Adipocyte (in vitro differentiated cells): ENCODE data around the gene ZDHHC21.
A peak's percentile ranks its signal among the peaks of the same experiment; 100 is the strongest.
"Not testable (repeated sequence)": the region's sequence is repeated elsewhere in the genome, so short reads cannot be mapped to it uniquely, and the experiment has no call there.

ENCODE experiments used
- DNase-seq: peaks from one replicate; pipeline ENCODE4 v3.0.0-alpha.2; 2015; ENCODE audit warnings: low read depth
- H3K27me3 ChIP-seq: replicated peaks from 2 replicates; pipeline ENCODE4 v1.7.0; 2013; ENCODE audit warnings: mild to moderate bottlenecking, low read length, moderate library complexity; ENCODE audit not compliant: control insufficient read depth, insufficient read depth
- H3K36me3 ChIP-seq: 2 replicates; pipeline ENCODE4 v1.7.0; 2013; ENCODE audit warnings: low read length, mild to moderate bottlenecking, moderate library complexity; ENCODE audit not compliant: control insufficient read depth, insufficient read depth, severe bottlenecking
- H3K4me1 ChIP-seq: 2 replicates; pipeline ENCODE4 v1.7.0; 2013; ENCODE audit warnings: mild to moderate bottlenecking, low read length, moderate library complexity; ENCODE audit not compliant: control insufficient read depth, insufficient read depth
- H3K4me3 ChIP-seq: 2 replicates; pipeline ENCODE4 v1.7.0; 2013; ENCODE audit warnings: mild to moderate bottlenecking, low read length, moderate library complexity
- H3K9ac ChIP-seq: 2 replicates; pipeline ENCODE4 v1.7.0; 2013; ENCODE audit warnings: mild to moderate bottlenecking, low read length, moderate library complexity
- H3K9me3 ChIP-seq: 2 replicates; pipeline ENCODE4 v1.7.0; 2013; ENCODE audit warnings: mild to moderate bottlenecking, low read length, moderate library complexity; ENCODE audit not compliant: control insufficient read depth

ZDHHC21 gene

GRCh38 chr9:14678776-14679175 lies 14.5 kb downstream of the ZDHHC21 start:
- Histone ChIP-seq H3K36me3 (peaks cover 7% of the 10 kb centered on the region), H3K4me1 (no peaks in the 10 kb centered on the region), H3K9me3 (no peaks in the 10 kb centered on the region), H3K27me3 (no peaks in the 10 kb centered on the region), H3K4me3 (no peak overlapping the region), H3K9ac (no peak overlapping the region)
- no peak for DNase-seq

GRCh38 chr9:14677872-14678271 lies 15.4 kb downstream of the ZDHHC21 start:
- no peak overlapping the region for H3K4me3 ChIP-seq
- H3K27me3 ChIP-seq = no peaks in the 10 kb centered on the region
- H3K4me1 ChIP-seq = no peaks in the 10 kb centered on the region
- H3K9me3 ChIP-seq = no peaks in the 10 kb centered on the region
- peaks cover 7% of the 10 kb centered on the region for H3K36me3 ChIP-seq
- no peak overlapping the region for H3K9ac ChIP-seq
- DNase-seq = no peak

- DNase-seq = no peak
- Histone ChIP-seq H3K36me3 (peaks cover 8% of the 10 kb centered on the region), H3K9me3 (no peaks in the 10 kb centered on the region), H3K4me1 (no peaks in the 10 kb centered on the region), H3K9ac (no peak overlapping the region), H3K27me3 (no peaks in the 10 kb centered on the region), H3K4me3 (no peak overlapping the region)
These were observed 15.8 kb downstream of the ZDHHC21 start for GRCh38 chr9:14677396-14677795.

GRCh38 chr9:14674630-14675029 lies 18.6 kb downstream of the ZDHHC21 start:
- Histone ChIP-seq H3K27me3 (no peaks in the 10 kb centered on the region), H3K4me1 (no peaks in the 10 kb centered on the region), H3K36me3 (peaks cover 9% of the 10 kb centered on the region), H3K9me3 (no peaks in the 10 kb centered on the region), H3K4me3 (no peak overlapping the region), H3K9ac (no peak overlapping the region)
- no peak for DNase-seq

- Histone ChIP-seq H3K27me3 (no peaks in the 10 kb centered on the region), H3K4me3 (no peak overlapping the region), H3K36me3 (peaks cover 6% of the 10 kb centered on the region), H3K9ac (no peak overlapping the region), H3K4me1 (no peaks in the 10 kb centered on the region), H3K9me3 (no peaks in the 10 kb centered on the region)
- no peak for DNase-seq
These were observed 21.9 kb downstream of the ZDHHC21 start for GRCh38 chr9:14671377-14671776.

GRCh38 chr9:14670718-14671117 lies 22.5 kb downstream of the ZDHHC21 start:
- no peak overlapping the region for H3K9ac ChIP-seq
- H3K36me3 ChIP-seq = peaks cover 6% of the 10 kb centered on the region
- no peak for DNase-seq
- no peaks in the 10 kb centered on the region for H3K4me1 ChIP-seq
- no peaks in the 10 kb centered on the region for H3K9me3 ChIP-seq
- no peak overlapping the region for H3K4me3 ChIP-seq
- no peaks in the 10 kb centered on the region for H3K27me3 ChIP-seq

- H3K9ac ChIP-seq, H3K9me3 ChIP-seq, H3K36me3 ChIP-seq, H3K4me1 ChIP-seq, H3K27me3 ChIP-seq, DNase-seq, H3K4me3 ChIP-seq: not testable (repeated sequence)
These were observed 29.2 kb downstream of the ZDHHC21 start for GRCh38 chr9:14664022-14664421.

GRCh38 chr9:14662060-14662453 lies 31.2 kb downstream of the ZDHHC21 start:
- no peaks in the 10 kb centered on the region for H3K27me3 ChIP-seq
- no peak overlapping the region for H3K9ac ChIP-seq
- DNase-seq = no peak
- H3K4me3 ChIP-seq = no peak overlapping the region
- H3K4me1 ChIP-seq = no peaks in the 10 kb centered on the region
- no peaks in the 10 kb centered on the region for H3K9me3 ChIP-seq
- peaks cover 17% of the 10 kb centered on the region for H3K36me3 ChIP-seq

GRCh38 chr9:14661421-14662059 lies 31.7 kb downstream of the ZDHHC21 start:
- H3K27me3 ChIP-seq = no peaks in the 10 kb centered on the region
- H3K36me3 ChIP-seq = peaks cover 21% of the 10 kb centered on the region
- DNase-seq = peak; percentile 66
- no peaks in the 10 kb centered on the region for H3K9me3 ChIP-seq
- H3K4me1 ChIP-seq = no peaks in the 10 kb centered on the region
- H3K4me3 ChIP-seq = no peak overlapping the region
- no peak overlapping the region for H3K9ac ChIP-seq

GRCh38 chr9:14660721-14661120 lies 32.5 kb downstream of the ZDHHC21 start:
- no peak overlapping the region for H3K4me3 ChIP-seq
- DNase-seq = no peak
- H3K36me3 ChIP-seq = peaks cover 21% of the 10 kb centered on the region
- H3K9me3 ChIP-seq = peaks cover 7% of the 10 kb centered on the region
- no peaks in the 10 kb centered on the region for H3K27me3 ChIP-seq
- no peak overlapping the region for H3K9ac ChIP-seq
- no peaks in the 10 kb centered on the region for H3K4me1 ChIP-seq

GRCh38 chr9:14654932-14655331 lies 38.3 kb downstream of the ZDHHC21 start:
- peaks cover 30% of the 10 kb centered on the region for H3K9me3 ChIP-seq
- H3K4me3 ChIP-seq = peak overlapping the region; percentile 3
- peak; percentile 5 for DNase-seq
- H3K4me1 ChIP-seq = no peaks in the 10 kb centered on the region
- no peaks in the 10 kb centered on the region for H3K27me3 ChIP-seq
- peaks cover 30% of the 10 kb centered on the region for H3K36me3 ChIP-seq
- H3K9ac ChIP-seq = no peak overlapping the region

GRCh38 chr9:14653511-14653910 lies 39.7 kb downstream of the ZDHHC21 start:
- peaks cover 25% of the 10 kb centered on the region for H3K36me3 ChIP-seq
- no peak for DNase-seq

More at GRCh38 chr9:14653511-14653910, 39.7 kb downstream of the ZDHHC21 start:
- H3K4me3 ChIP-seq = peak overlapping the region; percentile 44
- no peak overlapping the region for H3K9ac ChIP-seq
- H3K9me3 ChIP-seq = peaks cover 30% of the 10 kb centered on the region
- H3K27me3 ChIP-seq = no peaks in the 10 kb centered on the region
- no peaks in the 10 kb centered on the region for H3K4me1 ChIP-seq
